HepG2 (cell line): ENCODE data around the gene PHF14. TPM values are rescaled to one million over a fixed set of nuclear protein-coding genes. Genes with fewer than 3 reads are reported as not detected.
A peak's percentile ranks its signal among the peaks of the same experiment; 100 is the strongest.

Experiments used
- ARNT ChIP-seq: fragments of 450-650 bp; IDR thresholded peaks from 2 replicates; pipeline ENCODE4 v1.6.1; 2017
- DR1 ChIP-seq: sonication (generic); formaldehyde crosslinking; IDR thresholded peaks from 2 replicates; pipeline ENCODE4 v1.8.0; 2021; ENCODE audit warnings: mild to moderate bottlenecking, missing genetic modification reagents, inconsistent platforms
- FOSL1 ChIP-seq: sonication (generic); formaldehyde crosslinking; IDR thresholded peaks from 2 replicates; pipeline ENCODE4 v1.9.0; 2021; ENCODE audit warnings: missing genetic modification reagents, borderline replicate concordance
- GLI4 ChIP-seq: sonication (generic); formaldehyde crosslinking; IDR thresholded peaks from 2 replicates; pipeline ENCODE4 v1.5.1; 2020; ENCODE audit warnings: missing genetic modification reagents, mild to moderate bottlenecking, moderate library complexity, borderline replicate concordance
- HCFC1 ChIP-seq: fragments of 150-350 bp; IDR thresholded peaks from 2 replicates; pipeline ENCODE4 v1.6.1; 2014; ENCODE audit warnings: low read depth, low read length
- HDAC6 ChIP-seq: fragments of 200-600 bp; sonication (generic); IDR thresholded peaks from 2 replicates; pipeline ENCODE4 v1.7.0; 2017; ENCODE audit warnings: mild to moderate bottlenecking, antibody characterized with exemption, low read length, low read depth
- HMG20B ChIP-seq: conservative IDR thresholded peaks from 2 replicates; pipeline ENCODE4 v1.6.1; 2016; ENCODE audit warnings: missing genetic modification reagents, missing compliant biosample characterization
- KLF11 ChIP-seq: IDR thresholded peaks from 2 replicates; pipeline ENCODE4 v1.6.1; 2016; ENCODE audit warnings: missing compliant biosample characterization
- KLF16 ChIP-seq, 2 experiments: sonication (generic) in 1 of 2; formaldehyde crosslinking in 1 of 2; IDR thresholded peaks; 2 replicates each; pipeline versions ENCODE4 v1.6.1 to v1.8.0; 2016 to 2023; ENCODE audit warnings: missing genetic modification reagents in 2 of 2, missing compliant biosample characterization in 1 of 2
- PAWR ChIP-seq: sonication (generic); formaldehyde crosslinking; IDR thresholded peaks from 2 replicates; pipeline ENCODE4 v1.4.0; 2020; ENCODE audit warnings: missing genetic modification reagents, mild to moderate bottlenecking, borderline replicate concordance
- POLR2AphosphoS5 ChIP-seq: IDR thresholded peaks from 2 replicates; pipeline ENCODE4 v1.6.1; 2012; ENCODE audit warnings: low read depth, low read length
- PRPF4 ChIP-seq: fragments of 200-400 bp; formaldehyde crosslinking; IDR thresholded peaks from 2 replicates; pipeline ENCODE4 v1.6.1; 2016; ENCODE audit warnings: low read length, low read depth; ENCODE audit not compliant: poor library complexity, severe bottlenecking
- SMYD3 ChIP-seq: sonication (generic); formaldehyde crosslinking; IDR thresholded peaks from 2 replicates; pipeline ENCODE4 v1.8.1; 2023; ENCODE audit warnings: mild to moderate bottlenecking, missing genetic modification reagents
- SRSF4 ChIP-seq: fragments of 200-400 bp; formaldehyde crosslinking; IDR thresholded peaks from one replicate; pipeline ENCODE4 v1.6.1; 2018; ENCODE audit warnings: mild to moderate bottlenecking, low read depth, low read length, moderate library complexity; ENCODE audit not compliant: poor library complexity, severe bottlenecking
- TEAD2 ChIP-seq: sonication (generic); formaldehyde crosslinking; IDR thresholded peaks from 2 replicates; pipeline ENCODE4 v1.9.0; 2021; ENCODE audit warnings: missing genetic modification reagents
- ZFP36L1 ChIP-seq: sonication (generic); formaldehyde crosslinking; IDR thresholded peaks from 2 replicates; pipeline ENCODE4 v1.8.0; 2022; ENCODE audit warnings: mild to moderate bottlenecking, missing genetic modification reagents, moderate library complexity
- ZFP41 ChIP-seq: sonication (generic); formaldehyde crosslinking; IDR thresholded peaks from 2 replicates; pipeline ENCODE4 v1.4.0; 2020; ENCODE audit warnings: mild to moderate bottlenecking, missing genetic modification reagents, borderline replicate concordance
- ZFP82 ChIP-seq: sonication (generic); formaldehyde crosslinking; IDR thresholded peaks from 2 replicates; pipeline ENCODE4 v1.5.1; 2020; ENCODE audit warnings: mild to moderate bottlenecking, missing genetic modification reagents, borderline replicate concordance
- ZNF180 ChIP-seq: sonication (generic); formaldehyde crosslinking; IDR thresholded peaks from 2 replicates; pipeline ENCODE4 v1.4.0; 2020; ENCODE audit warnings: low read depth, missing genetic modification reagents, borderline replicate concordance
- ZNF234 ChIP-seq: sonication (generic); formaldehyde crosslinking; conservative IDR thresholded peaks from 2 replicates; pipeline ENCODE4 v1.5.1; 2020; ENCODE audit warnings: mild to moderate bottlenecking, missing genetic modification reagents
- ZNF260 ChIP-seq: sonication (generic); formaldehyde crosslinking; IDR thresholded peaks from 2 replicates; pipeline ENCODE4 v1.4.0; 2020; ENCODE audit warnings: missing genetic modification reagents, low read depth, mild to moderate bottlenecking, borderline replicate concordance
- ZNF367 ChIP-seq: sonication (generic); formaldehyde crosslinking; IDR thresholded peaks from 2 replicates; pipeline ENCODE4 v1.4.0; 2020; ENCODE audit warnings: missing genetic modification reagents, borderline replicate concordance
- ZNF441 ChIP-seq: sonication (generic); formaldehyde crosslinking; IDR thresholded peaks from 2 replicates; pipeline ENCODE4 v1.7.0; 2021; ENCODE audit warnings: missing genetic modification reagents, borderline replicate concordance
- ZNF552 ChIP-seq: sonication (generic); formaldehyde crosslinking; IDR thresholded peaks from 2 replicates; pipeline ENCODE4 v1.9.0; 2022; ENCODE audit warnings: missing genetic modification reagents, mild to moderate bottlenecking, borderline replicate concordance
- ZNF567 ChIP-seq: sonication (generic); formaldehyde crosslinking; IDR thresholded peaks from 2 replicates; pipeline ENCODE4 v1.8.1; 2023; ENCODE audit warnings: mild to moderate bottlenecking, missing genetic modification reagents, borderline replicate concordance
- ZNF616 ChIP-seq: sonication (generic); formaldehyde crosslinking; IDR thresholded peaks from 2 replicates; pipeline ENCODE4 v1.5.0; 2020; ENCODE audit warnings: low read depth, mild to moderate bottlenecking, missing genetic modification reagents
- polyA plus RNA-seq, 8 experiments: library from polyadenylated mRNA; depleted of rRNA in 3 of 8; stranded (reverse) in 7 of 8; unstranded in 1 of 8; fragments of >200 nt; fragmentation: Illumina TruSeq in 4 of 8; extraction: Trizol in 4 of 8; gene quantifications; 2 replicates each; pipeline versions ENCODE4 v1.2.1 to v1.2.3, GENCODE V29; 2011 to 2016; ENCODE audit warnings: low read depth in 4 of 8, missing spikeins in 1 of 8, mixed read lengths in 1 of 8; ENCODE audit not compliant: insufficient read depth in 1 of 8
- total RNA-seq, 5 experiments: library from RNA; depleted of rRNA; stranded (reverse); fragments of >200 nt; fragmentation: Illumina TruSeq; extraction: Trizol; gene quantifications; 2 replicates each; pipeline ENCODE4 v1.2.3, GENCODE V29; 2016; ENCODE audit warnings: low read depth in 1 of 5
- TF ChIP-seq, protein P1 (sequence below): sonication (generic); formaldehyde crosslinking; IDR thresholded peaks from 2 replicates; pipeline ENCODE4 v1.4.0; 2020; ENCODE audit warnings: missing genetic modification reagents
- TF ChIP-seq, protein P2 (sequence below): IDR thresholded peaks from 2 replicates; pipeline ENCODE4 v1.6.1; 2016; ENCODE audit warnings: low read depth, borderline replicate concordance

Gene PHF14
- total and polyA plus RNA-seq, 2 of the 13 experiments (the other 11 are each of a cell fraction or from before 2014, with no cell fraction given), result 18.9 to 68.7 TPM

DNA sequence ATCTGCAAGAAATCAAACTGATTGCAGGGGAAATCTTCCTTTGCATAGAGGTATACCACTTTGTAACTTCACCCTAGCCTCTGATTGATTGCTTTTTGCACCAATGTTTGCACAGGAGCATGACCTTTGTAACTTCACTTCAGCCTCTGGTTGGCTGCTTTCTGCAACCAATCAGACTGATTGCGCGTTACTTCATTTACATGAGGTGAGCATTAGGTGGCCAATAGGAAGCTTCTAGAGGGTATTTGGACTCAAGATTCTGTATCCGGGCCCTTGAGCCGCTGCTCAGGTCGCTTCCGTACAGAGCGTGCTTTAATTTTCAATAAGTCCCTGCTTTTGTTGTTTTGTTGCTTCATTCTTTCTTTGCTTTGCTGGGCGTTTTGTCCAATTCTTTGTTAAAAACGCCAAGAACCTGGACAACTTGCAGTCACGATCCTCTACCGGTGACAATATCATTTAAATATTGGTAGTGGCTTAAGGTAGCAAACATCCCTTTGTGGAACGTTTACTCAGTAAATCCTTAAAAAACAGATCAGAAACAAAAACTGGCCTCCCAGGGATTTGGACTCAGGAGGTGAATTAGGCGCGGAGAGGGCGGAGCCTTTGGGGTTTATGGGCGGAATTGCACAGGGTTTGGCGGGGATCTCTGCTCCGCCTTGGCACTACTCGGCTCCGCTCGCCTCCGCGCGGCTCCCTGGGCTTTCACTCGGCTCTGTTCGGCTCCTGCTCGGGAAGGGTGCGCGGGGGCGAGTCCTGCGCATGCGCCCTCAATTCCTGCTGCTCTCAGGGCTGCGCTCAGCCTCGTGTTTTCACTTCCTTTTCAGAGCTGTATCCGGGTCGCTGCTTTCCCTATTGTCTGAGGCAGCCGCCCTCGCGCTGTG lies at the start of gene PHF14 (continued):
- TF ChIP-seq, protein P1, sequence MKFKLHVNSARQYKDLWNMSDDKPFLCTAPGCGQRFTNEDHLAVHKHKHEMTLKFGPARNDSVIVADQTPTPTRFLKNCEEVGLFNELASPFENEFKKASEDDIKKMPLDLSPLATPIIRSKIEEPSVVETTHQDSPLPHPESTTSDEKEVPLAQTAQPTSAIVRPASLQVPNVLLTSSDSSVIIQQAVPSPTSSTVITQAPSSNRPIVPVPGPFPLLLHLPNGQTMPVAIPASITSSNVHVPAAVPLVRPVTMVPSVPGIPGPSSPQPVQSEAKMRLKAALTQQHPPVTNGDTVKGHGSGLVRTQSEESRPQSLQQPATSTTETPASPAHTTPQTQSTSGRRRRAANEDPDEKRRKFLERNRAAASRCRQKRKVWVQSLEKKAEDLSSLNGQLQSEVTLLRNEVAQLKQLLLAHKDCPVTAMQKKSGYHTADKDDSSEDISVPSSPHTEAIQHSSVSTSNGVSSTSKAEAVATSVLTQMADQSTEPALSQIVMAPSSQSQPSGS (CRISPR knock-in tag), result peak; percentile 93
- TF ChIP-seq PAWR (CRISPR knock-in tag) (no peak), TEAD2 (no peak), ZFP82 (CRISPR knock-in tag) (peak; percentile 25; the same call in 1 of the 2 replicates), ZNF441 (CRISPR knock-in tag) (peak; percentile 95), GLI4 (CRISPR knock-in tag) (0 out of 2 replicates have a peak, but pooled peaks have one; percentile 51), ZFP36L1 (CRISPR knock-in tag) (no peak), ZNF180 (CRISPR knock-in tag) (no peak), POLR2AphosphoS5 (peak; percentile 92), PRPF4 (no peak), ZFP41 (CRISPR knock-in tag) (no peak), ZNF552 (CRISPR knock-in tag) (no peak), KLF16 (CRISPR knock-in tag; IDR thresholded peaks at IDR 0.05) (no peak; a peak in 1 of 4 replicates), ZNF367 (CRISPR knock-in tag) (no peak), DR1 (CRISPR knock-in tag) (peak; percentile 42), ARNT (no peak), ZNF260 (no peak), HMG20B (CRISPR knock-in tag) (0 out of 2 replicates have a peak, but pooled peaks have one; percentile 8), SMYD3 (0 out of 2 replicates have a peak, but pooled peaks have one; percentile 38), FOSL1 (CRISPR knock-in tag) (no peak), HDAC6 (no peak), KLF11 (CRISPR knock-in tag) (peak; percentile 84), ZNF616 (CRISPR knock-in tag) (no peak), HCFC1 (no peak), ZNF567 (CRISPR knock-in tag) (no peak), SRSF4 (no peak), ZNF234 (CRISPR knock-in tag) (no peak)
- TF ChIP-seq, protein P2, sequence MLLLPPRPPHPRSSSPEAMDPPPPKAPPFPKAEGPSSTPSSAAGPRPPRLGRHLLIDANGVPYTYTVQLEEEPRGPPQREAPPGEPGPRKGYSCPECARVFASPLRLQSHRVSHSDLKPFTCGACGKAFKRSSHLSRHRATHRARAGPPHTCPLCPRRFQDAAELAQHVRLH (CRISPR knock-in tag), result no peak
